ENCODE results near the gene MPG. TPM values are rescaled to one million over a fixed set of nuclear protein-coding genes. Genes with fewer than 3 reads are reported as not detected.

MPG gene
- polyA plus RNA-seq, 4 donors: 31.1 to 76.7 (median 68.1) TPM

DNA sequence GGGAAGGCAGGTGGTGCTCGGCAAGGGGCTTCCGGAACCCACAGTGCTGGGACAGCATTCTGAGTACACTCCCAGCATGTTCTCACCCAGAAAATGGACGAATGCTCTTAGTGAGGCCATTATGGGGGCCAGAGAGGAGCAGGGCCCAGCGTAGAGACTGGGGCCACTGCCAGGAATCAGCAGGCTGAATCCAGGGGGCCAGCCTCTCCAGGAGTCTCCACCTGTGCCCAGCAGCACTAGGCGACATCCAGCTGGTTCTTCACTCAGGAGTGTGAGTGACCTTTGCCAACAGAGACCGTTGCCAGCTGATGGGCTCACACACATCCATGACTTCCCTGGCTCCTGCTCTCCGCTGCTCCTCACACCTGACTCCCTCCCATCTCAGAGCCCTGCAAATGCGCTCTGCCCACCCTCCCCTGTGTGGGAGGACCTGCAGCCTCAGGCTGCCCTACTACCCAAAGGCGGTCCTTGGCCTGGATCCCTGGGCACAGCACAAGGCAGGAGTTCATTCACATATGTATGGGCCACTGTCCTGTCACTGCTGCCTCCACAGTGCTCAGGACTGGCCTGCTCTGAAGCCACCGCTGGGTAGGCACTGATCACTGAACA lies 10.7 kb upstream of the MPG start:
- DNase-seq (no peak), FAIRE-seq (no peak)
- no peak overlapping the region for H3K4me3 ChIP-seq (ENCODE audit: low read depth in 1 of 3, low read length in 3 of 3)
- peaks cover 0 to 7% (median 5%) of the 10 kb centered on the region in 3 donors for H3K27me3 ChIP-seq (ENCODE audit: control insufficient read depth in 3 of 3, insufficient read depth in 3 of 3, low read length in 3 of 3)
- no peak overlapping the region for H3K27ac ChIP-seq (ENCODE audit: low read depth in 1 of 3, low read length in 2 of 3)
- WGBS, 3 donors: 70 to 79% (median 71%) methylated on average over 10 of the region's 10 CpGs
- H3K36me3 ChIP-seq (ENCODE audit: control insufficient read depth in 3 of 3, insufficient read depth in 2 of 3, low read depth in 1 of 3, low read length in 3 of 3): peaks cover 0 to 31% (median 0%) of the 10 kb centered on the region in 3 donors
- H3K4me1 ChIP-seq (ENCODE audit: control insufficient read depth in 3 of 3, insufficient read depth in 2 of 3, low read depth in 1 of 3, low read length in 2 of 3): peaks cover 0 to 24% (median 0%) of the 10 kb centered on the region in 3 donors
- no peaks in the 10 kb centered on the region for H3K9me3 ChIP-seq (ENCODE audit: control insufficient read depth in 2 of 2, insufficient read depth in 1 of 2, low read depth in 1 of 2, low read length in 1 of 2)

DNA sequence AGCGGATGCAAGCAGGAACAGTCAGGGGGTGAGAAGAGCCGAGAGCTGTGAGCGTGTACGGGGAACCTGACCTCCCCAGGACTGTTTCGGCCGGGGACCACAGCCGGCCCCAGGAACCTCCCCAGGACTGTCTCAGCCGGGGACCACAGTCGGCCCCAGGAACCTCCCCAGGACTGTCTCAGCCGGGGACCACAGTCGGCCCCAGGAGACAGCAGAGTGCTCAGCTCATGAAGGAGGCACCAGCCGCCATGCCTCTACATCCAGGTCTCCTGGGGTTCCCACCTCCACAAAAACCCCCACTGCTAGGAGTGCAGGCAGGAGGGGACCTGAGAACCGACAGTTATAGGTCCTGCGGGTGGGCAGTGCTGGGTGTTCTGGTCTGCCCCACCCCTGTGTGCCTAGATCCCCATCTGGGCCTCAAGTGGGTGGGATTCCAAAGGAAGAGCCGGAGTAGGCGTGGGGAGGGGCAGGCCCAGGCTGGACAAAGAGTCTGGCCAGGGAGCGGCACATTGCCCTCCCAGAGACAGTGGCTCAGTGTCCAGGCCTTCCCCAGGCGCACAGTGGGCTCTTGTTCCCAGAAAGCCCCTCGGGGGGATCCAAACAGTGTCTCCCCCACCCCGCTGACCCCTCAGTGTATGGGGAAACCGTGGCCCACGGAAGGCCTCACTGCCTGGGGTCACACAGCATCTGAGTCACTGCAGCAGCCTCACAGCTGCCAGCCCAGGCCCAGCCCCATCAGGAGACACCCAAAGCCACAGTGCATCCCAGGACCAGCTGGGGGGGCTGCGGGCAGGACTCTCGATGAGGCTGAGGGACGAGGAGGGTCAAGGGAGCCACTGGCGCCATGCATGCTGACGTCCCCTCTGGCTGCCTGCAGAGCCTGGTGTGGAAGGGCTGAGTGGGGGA lies 9.9 kb upstream of the MPG start:
- FAIRE-seq (no peak), DNase-seq (no peak)
- H3K4me3 ChIP-seq (ENCODE audit: low read depth in 1 of 3, low read length in 3 of 3): no peak overlapping the region
- peaks cover 0 to 7% (median 5%) of the 10 kb centered on the region in 3 donors for H3K27me3 ChIP-seq (ENCODE audit: control insufficient read depth in 3 of 3, insufficient read depth in 3 of 3, low read length in 3 of 3)
- peaks cover 0 to 28% (median 0%) of the 10 kb centered on the region in 3 donors for H3K4me1 ChIP-seq (ENCODE audit: control insufficient read depth in 3 of 3, insufficient read depth in 2 of 3, low read depth in 1 of 3, low read length in 2 of 3)
- H3K9me3 ChIP-seq (ENCODE audit: control insufficient read depth in 2 of 2, insufficient read depth in 1 of 2, low read depth in 1 of 2, low read length in 1 of 2): no peaks in the 10 kb centered on the region
- 80 to 90% (median 90%) methylated on average over 27 of the region's 27 CpGs for WGBS, 3 donors
- no peak overlapping the region for H3K27ac ChIP-seq (ENCODE audit: low read depth in 1 of 3, low read length in 2 of 3)
- peaks cover 0 to 23% (median 0%) of the 10 kb centered on the region in 3 donors for H3K36me3 ChIP-seq (ENCODE audit: control insufficient read depth in 3 of 3, insufficient read depth in 2 of 3, low read depth in 1 of 3, low read length in 3 of 3)

DNA sequence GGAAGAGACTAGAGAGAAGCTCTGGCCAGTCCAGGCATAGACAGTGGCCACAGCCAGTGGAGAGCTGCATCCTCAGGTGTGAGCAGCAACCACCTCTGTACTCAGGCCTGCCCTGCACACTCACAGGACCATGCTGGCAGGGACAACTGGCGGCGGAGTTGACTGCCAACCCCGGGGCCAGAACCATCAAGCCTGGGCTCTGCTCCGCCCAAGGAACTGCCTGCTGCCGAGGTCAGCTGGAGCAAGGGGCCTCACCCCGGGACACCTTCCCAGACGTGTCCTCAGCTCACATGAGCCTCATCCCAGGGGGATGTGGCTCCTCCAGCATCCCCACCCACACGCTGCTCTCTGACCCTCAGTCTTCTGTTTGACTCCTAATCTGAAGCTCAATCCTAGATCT lies 8.8 kb upstream of the MPG start:
- no peak overlapping the region for H3K27ac ChIP-seq (ENCODE audit: low read depth in 1 of 3, low read length in 2 of 3)
- WGBS, 3 donors: 56 to 68% (median 63%) methylated on average over 8 of the region's 8 CpGs

DNA sequence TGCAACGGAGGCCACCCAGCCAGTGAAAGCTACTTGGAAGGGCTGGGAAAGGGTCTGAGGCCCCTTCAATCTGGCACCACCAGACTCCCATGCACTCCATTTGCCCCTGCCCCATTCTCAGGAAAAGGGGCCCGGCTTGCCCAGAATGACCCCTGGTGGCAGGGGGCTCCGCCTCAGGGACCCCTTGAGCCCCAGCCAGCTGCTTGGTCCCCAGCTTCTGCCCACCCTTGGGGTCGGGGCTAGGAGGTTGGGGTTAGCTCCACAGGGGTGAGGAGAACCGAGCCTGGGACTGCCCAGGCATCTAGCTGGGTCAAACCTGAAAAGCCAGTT lies 6.8 kb upstream of the MPG start:
- 31 to 49% (median 42%) methylated on average over 5 of the region's 5 CpGs for WGBS, 3 donors
- Histone ChIP-seq H3K4me3 (ENCODE audit: low read depth in 1 of 3, low read length in 3 of 3) (peak overlapping the region; percentile 48 to 76 (median 69)), H3K4me1 (ENCODE audit: control insufficient read depth in 3 of 3, insufficient read depth in 2 of 3, low read depth in 1 of 3, low read length in 2 of 3) (peaks cover 0 to 39% (median 2%) of the 10 kb centered on the region in 3 donors), H3K27ac (ENCODE audit: low read depth in 1 of 3, low read length in 2 of 3) (peak overlapping the region in 2 of 3 donors; percentile 28 to 80), H3K36me3 (ENCODE audit: control insufficient read depth in 3 of 3, insufficient read depth in 2 of 3, low read depth in 1 of 3, low read length in 3 of 3) (peaks cover 0 to 6% (median 0%) of the 10 kb centered on the region in 3 donors), H3K9me3 (ENCODE audit: control insufficient read depth in 2 of 2, insufficient read depth in 1 of 2, low read depth in 1 of 2, low read length in 1 of 2) (no peaks in the 10 kb centered on the region), H3K27me3 (ENCODE audit: control insufficient read depth in 3 of 3, insufficient read depth in 3 of 3, low read length in 3 of 3) (peaks cover 0 to 7% (median 5%) of the 10 kb centered on the region in 3 donors)
- FAIRE-seq (no peak), DNase-seq (no peak)

More for the DNA sequence above, 8.8 kb upstream of the MPG start:
- H3K9me3 ChIP-seq (ENCODE audit: control insufficient read depth in 2 of 2, insufficient read depth in 1 of 2, low read depth in 1 of 2, low read length in 1 of 2): no peaks in the 10 kb centered on the region
- no peak for DNase-seq
- no peak overlapping the region for H3K4me3 ChIP-seq (ENCODE audit: low read depth in 1 of 3, low read length in 3 of 3)
- peaks cover 0 to 7% (median 5%) of the 10 kb centered on the region in 3 donors for H3K27me3 ChIP-seq (ENCODE audit: control insufficient read depth in 3 of 3, insufficient read depth in 3 of 3, low read length in 3 of 3)
- no peak for FAIRE-seq
- peaks cover 0 to 13% (median 0%) of the 10 kb centered on the region in 3 donors for H3K36me3 ChIP-seq (ENCODE audit: control insufficient read depth in 3 of 3, insufficient read depth in 2 of 3, low read depth in 1 of 3, low read length in 3 of 3)
- H3K4me1 ChIP-seq (ENCODE audit: control insufficient read depth in 3 of 3, insufficient read depth in 2 of 3, low read depth in 1 of 3, low read length in 2 of 3): peaks cover 0 to 28% (median 0%) of the 10 kb centered on the region in 3 donors

DNA sequence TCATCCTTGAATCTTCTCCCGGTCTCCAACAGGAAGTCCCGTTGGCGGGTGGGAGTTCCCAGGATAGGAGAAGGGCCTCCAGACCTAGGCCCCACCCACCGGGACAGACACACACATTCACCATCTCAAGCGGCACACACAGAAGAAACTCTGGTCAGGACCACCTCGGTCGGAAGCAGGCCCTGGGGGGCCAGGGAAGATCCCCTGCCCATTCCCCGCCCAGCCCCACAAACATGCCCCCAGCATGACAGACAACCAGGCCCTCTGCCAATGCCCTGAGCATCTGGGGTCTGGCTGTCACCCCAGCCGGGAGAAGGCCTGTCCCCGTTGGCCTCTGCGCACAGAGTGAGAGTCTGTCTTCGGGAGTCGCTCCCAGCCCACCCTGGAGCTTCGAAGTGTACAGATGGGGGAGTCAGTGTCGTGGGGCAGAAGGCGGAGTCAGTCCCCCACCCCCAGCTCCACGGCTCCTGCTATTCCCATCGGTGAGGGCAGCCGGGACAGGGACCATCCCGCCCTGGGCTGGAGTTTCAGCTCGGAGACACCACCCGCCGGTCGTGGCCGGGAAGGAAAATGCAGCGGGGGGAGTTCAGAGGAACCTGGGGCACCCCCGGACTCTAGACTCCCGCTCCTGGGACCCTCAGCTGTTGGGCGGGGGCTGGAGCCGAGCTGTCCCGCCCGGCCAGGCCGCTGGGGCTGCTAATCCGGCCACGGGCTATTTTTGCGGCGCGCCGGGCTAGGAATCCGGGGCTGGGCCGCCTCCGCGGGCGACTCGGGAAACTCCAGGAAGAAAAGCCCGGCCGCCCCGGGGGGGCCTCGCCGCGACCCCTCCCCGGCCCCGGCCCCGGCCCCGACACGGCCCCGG lies 6.3 kb upstream of the MPG start:
- H3K9me3 ChIP-seq (ENCODE audit: control insufficient read depth in 2 of 2, insufficient read depth in 1 of 2, low read depth in 1 of 2, low read length in 1 of 2): no peaks in the 10 kb centered on the region
- DNase-seq (peak; percentile 46 to 86), FAIRE-seq (no peak)
- H3K36me3 ChIP-seq (ENCODE audit: control insufficient read depth in 3 of 3, insufficient read depth in 2 of 3, low read depth in 1 of 3, low read length in 3 of 3): peaks cover 0 to 6% (median 0%) of the 10 kb centered on the region in 3 donors
- H3K4me1 ChIP-seq (ENCODE audit: control insufficient read depth in 3 of 3, insufficient read depth in 2 of 3, low read depth in 1 of 3, low read length in 2 of 3): peaks cover 0 to 44% (median 5%) of the 10 kb centered on the region in 3 donors
- peak overlapping the region in 2 of 3 donors; percentile 28 to 80 for H3K27ac ChIP-seq (ENCODE audit: low read depth in 1 of 3, low read length in 2 of 3)
- WGBS, 3 donors: 6 to 11% (median 9%) methylated on average over 49 to 57 of the region's 57 CpGs
- H3K4me3 ChIP-seq (ENCODE audit: low read depth in 1 of 3, low read length in 3 of 3): peak overlapping the region; percentile 48 to 76 (median 69)
- H3K27me3 ChIP-seq (ENCODE audit: control insufficient read depth in 3 of 3, insufficient read depth in 3 of 3, low read length in 3 of 3): peaks cover 0 to 7% (median 5%) of the 10 kb centered on the region in 3 donors

DNA sequence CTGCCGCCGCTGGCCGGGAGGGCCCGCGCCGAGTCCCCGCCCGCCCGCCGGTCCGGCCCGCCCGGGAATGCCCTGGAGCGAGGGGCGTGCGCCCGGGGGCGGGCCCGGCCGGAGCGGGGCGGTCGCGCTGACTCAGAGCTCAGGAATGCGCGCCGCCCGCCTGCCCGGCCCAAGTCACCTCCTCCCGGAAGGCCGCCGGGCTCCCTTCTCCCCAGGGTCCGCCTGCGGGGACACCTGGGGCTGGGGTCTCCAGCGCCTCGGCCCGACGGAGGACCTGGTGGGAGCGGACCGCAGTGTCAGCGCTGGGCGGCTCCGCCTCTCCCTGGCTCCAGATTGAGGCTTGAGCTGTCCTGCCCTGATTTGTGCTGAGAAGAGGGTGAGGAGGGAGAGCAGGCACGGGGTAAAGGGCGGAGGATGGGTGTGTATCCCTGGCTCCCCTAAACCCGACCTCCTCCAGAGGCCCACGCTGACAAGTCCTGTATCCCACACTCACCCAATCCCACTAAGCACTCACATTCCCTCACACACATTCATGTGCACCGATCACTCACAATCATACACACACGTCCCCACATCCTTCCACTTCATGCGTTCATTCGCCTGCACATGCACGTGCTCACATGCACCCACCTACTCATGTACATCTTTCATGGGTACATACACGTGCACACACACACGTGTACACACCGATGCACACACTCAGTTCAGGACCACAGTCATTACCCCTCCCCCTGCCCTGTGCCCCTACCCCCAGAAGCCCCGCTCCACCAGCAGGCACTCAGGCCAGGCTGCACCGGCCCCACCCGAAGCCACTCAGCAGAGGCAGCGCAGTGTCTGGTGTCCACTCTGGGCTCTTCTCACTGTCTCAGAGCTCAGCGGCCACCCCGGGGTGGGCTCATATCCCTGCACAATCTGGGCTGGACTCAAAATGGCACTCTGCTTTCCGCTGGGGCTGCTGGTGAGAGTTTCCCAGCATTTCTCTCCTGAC lies 5.2 kb upstream of the MPG start, which contains the start of gene RHBDF1:
RHBDF1 (minus strand) TSS at position 71 of the 988 bp plus-strand sequence. CDS start 7,616 bp downstream, outside the sequence.
- DNase-seq: peak; percentile 74 to 79
- Histone ChIP-seq H3K4me3 (ENCODE audit: low read depth in 1 of 3, low read length in 3 of 3) (peak within 1 kb of the TSS; percentile 48 to 76 (median 69)), H3K27ac (ENCODE audit: low read depth in 1 of 3, low read length in 2 of 3) (peak within 1 kb of the TSS in 2 of 3 donors; percentile 56 to 80), H3K9me3 (ENCODE audit: control insufficient read depth in 2 of 2, insufficient read depth in 1 of 2, low read depth in 1 of 2, low read length in 1 of 2) (no peaks in the 10 kb centered on the region), H3K4me1 (ENCODE audit: control insufficient read depth in 3 of 3, insufficient read depth in 2 of 3, low read depth in 1 of 3, low read length in 2 of 3) (peaks cover 0 to 51% (median 8%) of the 10 kb centered on the region in 3 donors), H3K36me3 (ENCODE audit: control insufficient read depth in 3 of 3, insufficient read depth in 2 of 3, low read depth in 1 of 3, low read length in 3 of 3) (peaks cover 0 to 4% (median 0%) of the 10 kb centered on the region in 3 donors), H3K27me3 (ENCODE audit: control insufficient read depth in 3 of 3, insufficient read depth in 3 of 3, low read length in 3 of 3) (peaks cover 0 to 7% (median 5%) of the 10 kb centered on the region in 3 donors)
- WGBS, 3 donors: 18 to 20% (median 20%) methylated on average over 41 to 62 of the region's 62 CpGs
- no peak for FAIRE-seq

DNA sequence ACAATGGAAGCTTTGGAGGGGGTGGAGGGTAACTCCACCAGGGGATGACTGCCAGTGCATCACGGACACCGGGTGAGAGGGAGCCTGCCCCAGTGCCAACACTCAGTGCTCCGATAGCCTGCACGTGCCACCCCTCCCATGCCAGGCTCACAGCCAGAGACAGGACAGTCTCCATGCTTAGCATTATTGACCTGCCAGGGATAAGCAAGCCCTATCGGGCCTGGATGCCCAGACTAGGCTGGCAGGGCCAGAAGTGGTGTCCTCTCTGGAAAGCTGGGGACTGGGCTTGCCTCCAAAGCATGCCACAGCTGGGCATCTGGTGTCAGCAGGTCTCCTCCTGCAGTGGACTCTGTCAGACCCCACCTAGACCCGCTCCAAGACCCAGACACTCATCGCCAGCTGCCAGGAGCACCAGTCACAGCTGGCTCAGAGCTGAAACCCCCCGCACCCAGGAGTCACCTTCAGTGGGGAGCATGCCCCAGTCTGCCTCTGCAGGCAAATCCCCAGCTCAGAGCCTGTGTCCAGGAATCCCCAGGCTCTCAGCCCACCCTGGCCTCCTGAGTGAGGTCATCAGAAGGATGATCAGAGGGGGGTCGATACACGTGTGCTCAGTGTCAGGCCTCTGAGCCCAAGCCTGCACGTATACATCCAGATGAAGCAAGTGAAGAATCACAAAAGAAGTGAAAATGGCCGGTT lies 3.8 kb upstream of the MPG start:
- Histone ChIP-seq H3K9me3 (ENCODE audit: control insufficient read depth in 2 of 2, insufficient read depth in 1 of 2, low read depth in 1 of 2, low read length in 1 of 2) (no peaks in the 10 kb centered on the region), H3K36me3 (ENCODE audit: control insufficient read depth in 3 of 3, insufficient read depth in 2 of 3, low read depth in 1 of 3, low read length in 3 of 3) (peaks cover 0 to 3% (median 0%) of the 10 kb centered on the region in 3 donors), H3K27ac (ENCODE audit: low read depth in 1 of 3, low read length in 2 of 3) (no peak overlapping the region), H3K27me3 (ENCODE audit: control insufficient read depth in 3 of 3, insufficient read depth in 3 of 3, low read length in 3 of 3) (peaks cover 0 to 7% (median 5%) of the 10 kb centered on the region in 3 donors), H3K4me1 (ENCODE audit: control insufficient read depth in 3 of 3, insufficient read depth in 2 of 3, low read depth in 1 of 3, low read length in 2 of 3) (peaks cover 0 to 46% (median 8%) of the 10 kb centered on the region in 3 donors), H3K4me3 (ENCODE audit: low read depth in 1 of 3, low read length in 3 of 3) (no peak overlapping the region)
- no peak for FAIRE-seq
- DNase-seq: no peak
- 58 to 74% (median 61%) methylated on average over 12 of the region's 12 CpGs for WGBS, 3 donors

Data from small intestine (tissue), 7 donors.